ENCODE measurements around the gene B3GAT1. TPM values are rescaled to one million over a fixed set of nuclear protein-coding genes. Genes with fewer than 3 reads are reported as not detected.

Gene B3GAT1
- total RNA-seq, 1 donor from 2014 or later, result not detected

GRCh38 chr11:134339756-134340155 is 72.3 kb downstream of the B3GAT1 start:
- no peak for DNase-seq (ENCODE audit: low read depth, low spot score)

- DNase-seq (ENCODE audit: low read depth, low spot score), result no peak
Observed at GRCh38 chr11:134338654-134339053, 73.4 kb downstream of the B3GAT1 start.

GRCh38 chr11:134338068-134338467 is 74.0 kb downstream of the B3GAT1 start:
- no peak for DNase-seq (ENCODE audit: low read depth, low spot score)

DNA sequence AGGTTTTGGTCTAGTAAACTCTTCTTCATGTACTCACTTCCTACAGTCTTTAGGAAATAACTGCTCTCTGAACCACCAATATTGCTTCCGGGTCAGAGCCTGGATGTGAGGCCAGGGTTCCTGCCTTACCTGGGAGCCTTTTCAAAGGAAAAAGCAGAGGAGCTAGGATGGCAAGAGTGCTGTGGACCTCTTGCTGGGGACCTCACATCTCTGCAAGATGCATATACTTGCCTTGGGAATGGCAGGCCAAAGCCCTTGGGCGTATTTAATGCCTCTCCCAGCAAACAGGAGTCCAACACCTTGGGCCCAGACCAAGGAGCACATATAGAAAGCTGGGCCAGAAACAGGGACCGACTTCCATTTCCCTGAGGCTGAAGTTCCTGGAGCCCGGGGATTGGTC is 75.0 kb downstream of the B3GAT1 start:
- no peak for DNase-seq (ENCODE audit: low read depth, low spot score)

DNA sequence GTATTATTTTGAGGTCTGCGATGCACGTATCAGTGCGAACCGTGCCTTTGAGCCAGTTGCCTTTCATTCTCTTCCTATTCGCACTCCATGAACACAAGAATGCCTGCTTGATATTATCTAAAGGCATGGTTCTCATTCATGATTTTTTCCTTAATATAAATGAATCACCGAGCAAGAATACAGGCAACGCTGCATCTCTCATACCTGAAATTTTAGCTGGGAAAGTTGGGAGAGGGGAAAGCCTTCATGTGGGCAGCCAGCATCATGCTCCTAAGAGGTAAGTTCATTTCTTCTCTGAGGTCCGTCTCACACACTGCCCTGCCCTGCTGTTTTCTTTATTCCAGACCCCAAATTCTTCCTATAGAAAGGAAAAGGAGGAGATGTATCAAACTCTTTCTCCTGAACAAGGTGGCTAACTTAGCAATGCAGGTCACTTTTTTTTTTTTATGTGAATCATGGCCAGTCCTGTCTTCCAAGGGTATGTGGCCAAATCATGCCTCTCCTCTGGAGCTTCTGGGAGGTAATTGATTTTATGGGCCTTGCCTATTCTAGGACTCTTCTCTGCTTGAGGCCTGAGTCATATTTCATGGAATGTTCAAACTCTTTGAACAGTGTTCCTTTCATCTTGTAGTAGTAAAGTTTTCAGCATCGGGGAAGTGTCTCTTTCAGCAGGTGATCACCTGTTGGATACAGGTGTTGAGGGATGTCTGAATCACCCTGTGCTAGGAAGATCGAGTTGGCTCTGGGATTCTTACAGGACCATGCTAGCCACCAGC is 77.1 kb downstream of the B3GAT1 start:
- no peak for DNase-seq (ENCODE audit: low read depth, low spot score)

DNA sequence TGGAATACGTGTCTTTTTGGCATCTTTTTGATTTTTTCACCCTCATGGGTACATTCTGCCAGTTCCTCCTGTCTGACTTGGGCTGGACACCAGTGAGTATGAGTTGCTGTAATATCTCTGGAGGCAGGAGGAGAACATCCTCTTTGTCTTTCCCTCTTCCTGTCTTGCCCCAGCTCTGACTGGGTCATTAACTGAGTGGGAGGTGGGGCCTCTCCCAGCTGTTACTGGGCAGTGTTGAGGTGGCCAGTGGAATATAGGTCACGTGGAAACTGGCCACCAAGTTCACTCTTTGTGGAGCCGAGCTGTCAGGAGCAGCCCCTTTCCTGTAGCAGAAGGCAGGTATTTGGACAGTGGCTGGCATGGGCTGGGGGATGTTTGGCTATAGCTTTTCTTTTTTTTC is 78.1 kb downstream of the B3GAT1 start:
- no peak for DNase-seq (ENCODE audit: low read depth, low spot score)

DNA sequence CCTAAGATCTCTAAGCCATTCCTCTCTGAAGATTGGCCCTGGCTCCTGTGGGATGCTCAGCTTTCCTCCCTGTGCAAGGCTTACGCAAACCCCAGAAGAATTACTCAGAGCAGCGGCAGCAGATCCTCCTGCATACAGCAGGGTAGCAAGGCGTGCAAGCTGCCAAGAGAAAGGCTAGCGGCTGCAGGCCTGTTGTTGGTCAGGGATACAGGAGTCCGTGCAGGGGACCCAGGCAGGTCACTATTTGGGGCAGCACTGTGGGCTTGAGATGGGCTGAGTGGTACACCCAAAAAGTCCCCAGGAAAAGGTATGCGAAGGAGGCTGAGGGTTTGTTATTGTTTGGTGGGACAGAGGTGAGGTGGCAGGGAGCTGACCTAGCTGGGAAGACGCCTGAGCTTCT is 78.7 kb downstream of the B3GAT1 start:
- no peak for DNase-seq (ENCODE audit: low read depth, low spot score)

GRCh38 chr11:134332782-134333181 is 79.3 kb downstream of the B3GAT1 start:
- DNase-seq (ENCODE audit: low read depth, low spot score), result no peak

- DNase-seq (ENCODE audit: low read depth, low spot score), result no peak
Observed at GRCh38 chr11:134332189-134332631, 79.8 kb downstream of the B3GAT1 start.

GRCh38 chr11:134331354-134332188 is 80.5 kb downstream of the B3GAT1 start, which contains the start of gene GLB1L2:
Gene GLB1L2 (plus strand): TSS chr11:134331988. CDS start chr11:134332062, 74 bp downstream.
- DNase-seq (ENCODE audit: low read depth, low spot score), result no peak

GRCh38 chr11:134330611-134331353 is 81.3 kb downstream of the B3GAT1 start:
- DNase-seq (ENCODE audit: low read depth, low spot score), result no peak

Other genes starting within 250 kb of the B3GAT1 start
- gene NCAPD3, start 188.3 kb downstream of the B3GAT1 start, total RNA-seq, result 20.6 and 29.9 TPM in 2 replicates
- gene VPS26B, start 187.6 kb downstream of the B3GAT1 start, total RNA-seq, result 28.9 and 39.3 TPM in 2 replicates
- gene THYN1, start 158.9 kb downstream of the B3GAT1 start, total RNA-seq, result 76.8 and 82.0 TPM in 2 replicates
- 21.3 and 25.1 TPM in 2 replicates for gene ACAD8, start 158.7 kb downstream of the B3GAT1 start, total RNA-seq
- gene GLB1L3, start 135.9 kb downstream of the B3GAT1 start, total RNA-seq, result not detected in 2 replicates
- 0.21 and 0.59 TPM in 2 replicates for gene GLB1L2, start 80.3 kb downstream of the B3GAT1 start, total RNA-seq